Suppressor macrophage treated with lipopolysaccharide for 1 hour (primary cell): ENCODE results near the gene SLC6A17.

Experiments
- DNase-seq, 3 donors: peaks; one replicate each; pipeline ENCODE4 v3.0.0-alpha.2; 2020 to 2022

The SLC6A17 gene

DNA sequence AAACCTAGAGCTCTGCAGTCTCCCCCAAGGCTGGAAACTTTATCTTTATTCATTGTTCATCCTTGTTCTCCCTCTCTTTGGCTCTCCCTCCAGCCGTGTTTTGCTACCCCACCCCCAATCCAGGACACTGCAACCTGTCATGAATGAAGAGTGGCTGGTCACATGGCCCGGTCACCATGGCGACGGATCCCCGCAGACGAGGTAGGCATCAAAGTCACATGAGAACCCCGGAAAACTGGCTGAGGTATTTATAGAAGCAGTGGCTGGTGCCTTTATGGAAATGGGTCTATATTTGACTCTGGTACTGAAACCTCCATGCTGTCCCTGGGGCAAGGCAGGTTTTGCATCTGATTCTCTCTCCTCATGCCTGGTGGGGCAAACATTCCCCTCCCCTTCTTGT lies 13.4 kb upstream of the SLC6A17 start:
- no peak for DNase-seq

DNA sequence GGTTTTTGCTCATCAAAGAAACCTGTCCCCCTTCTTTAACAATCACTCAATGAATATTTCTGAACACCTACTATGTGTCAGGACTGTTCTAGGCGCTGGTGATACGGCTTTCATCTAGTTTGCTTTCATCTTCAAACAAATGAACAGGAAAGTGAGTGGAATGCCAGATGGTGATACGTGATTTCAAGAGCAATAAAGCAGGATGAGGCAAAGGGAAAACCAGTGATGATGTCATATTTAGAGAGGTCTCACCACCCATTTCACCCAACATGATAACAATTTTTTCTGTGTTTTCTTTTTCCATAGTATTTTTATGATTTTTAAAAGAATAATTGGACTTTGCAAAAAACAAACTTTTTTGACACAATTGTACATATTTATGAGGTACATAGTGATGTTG lies 11.3 kb upstream of the SLC6A17 start:
- no peak for DNase-seq

DNA sequence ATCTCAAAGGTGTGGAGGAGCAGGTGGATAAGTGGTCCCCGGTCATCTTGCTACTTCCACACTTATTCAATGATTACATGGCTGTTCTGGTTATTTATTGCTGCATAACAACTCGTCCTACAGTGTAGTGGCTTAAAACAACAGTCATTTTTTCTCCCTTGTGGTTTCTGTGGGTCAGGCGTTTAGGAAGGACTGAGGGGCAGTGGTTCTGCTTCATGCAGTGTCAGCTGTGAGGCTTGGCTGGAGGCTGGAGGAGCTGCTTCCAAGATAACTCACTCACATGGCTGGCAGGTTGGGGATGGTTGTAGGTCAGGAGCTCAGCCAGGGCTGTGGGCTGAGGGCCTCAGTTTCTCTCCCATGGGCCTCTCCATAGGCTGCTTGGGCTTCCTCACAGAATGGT lies 5.9 kb upstream of the SLC6A17 start:
- DNase-seq: no peak

DNA sequence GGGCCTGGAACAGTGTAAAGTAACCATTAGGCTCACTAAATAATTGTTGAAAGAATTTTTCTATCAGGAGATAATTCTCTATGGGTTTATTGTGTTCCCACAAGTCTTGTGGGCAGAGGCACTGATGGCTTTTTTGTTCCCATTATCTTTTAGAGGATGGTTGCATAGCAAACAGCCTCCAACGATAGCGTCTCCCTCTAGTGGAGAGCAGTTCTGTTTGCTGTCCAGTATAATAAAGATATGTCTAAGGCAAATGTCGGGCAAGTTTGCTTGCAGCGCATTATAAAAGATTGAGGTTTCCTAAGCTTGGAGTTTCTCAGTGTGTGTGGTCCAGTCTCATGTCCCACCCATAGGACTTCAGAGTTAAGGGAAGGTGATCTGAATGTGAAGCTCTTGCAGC lies 1.3 kb upstream of the SLC6A17 start:
- DNase-seq: peak in 2 of 3 donors; percentile 27 to 31

DNA sequence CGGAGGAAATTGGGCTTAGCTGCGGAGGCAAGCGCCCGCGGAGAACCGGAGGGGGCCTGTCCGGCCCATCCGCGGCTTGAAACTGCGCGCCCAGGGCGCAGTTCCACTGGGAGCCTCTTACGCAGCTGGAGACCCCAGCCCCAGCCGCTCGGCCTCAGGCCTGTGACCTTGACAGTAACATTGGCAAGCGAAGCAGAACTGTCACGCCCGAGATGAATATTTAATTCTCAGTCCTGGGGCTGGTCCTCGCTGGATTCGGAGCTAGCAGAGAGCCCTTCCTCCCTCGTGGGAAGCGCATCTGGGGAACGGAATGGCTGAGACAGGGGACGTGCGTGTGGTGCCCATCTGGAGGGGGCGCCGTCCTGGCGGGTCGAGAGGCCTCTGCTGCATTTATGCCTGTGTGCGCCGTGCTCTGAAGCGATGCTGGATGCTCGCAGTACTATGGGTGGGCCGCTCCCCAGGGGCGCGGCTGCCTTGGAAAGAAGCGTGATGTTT lies 928 bp downstream of the SLC6A17 start:
- DNase-seq: no peak

DNA sequence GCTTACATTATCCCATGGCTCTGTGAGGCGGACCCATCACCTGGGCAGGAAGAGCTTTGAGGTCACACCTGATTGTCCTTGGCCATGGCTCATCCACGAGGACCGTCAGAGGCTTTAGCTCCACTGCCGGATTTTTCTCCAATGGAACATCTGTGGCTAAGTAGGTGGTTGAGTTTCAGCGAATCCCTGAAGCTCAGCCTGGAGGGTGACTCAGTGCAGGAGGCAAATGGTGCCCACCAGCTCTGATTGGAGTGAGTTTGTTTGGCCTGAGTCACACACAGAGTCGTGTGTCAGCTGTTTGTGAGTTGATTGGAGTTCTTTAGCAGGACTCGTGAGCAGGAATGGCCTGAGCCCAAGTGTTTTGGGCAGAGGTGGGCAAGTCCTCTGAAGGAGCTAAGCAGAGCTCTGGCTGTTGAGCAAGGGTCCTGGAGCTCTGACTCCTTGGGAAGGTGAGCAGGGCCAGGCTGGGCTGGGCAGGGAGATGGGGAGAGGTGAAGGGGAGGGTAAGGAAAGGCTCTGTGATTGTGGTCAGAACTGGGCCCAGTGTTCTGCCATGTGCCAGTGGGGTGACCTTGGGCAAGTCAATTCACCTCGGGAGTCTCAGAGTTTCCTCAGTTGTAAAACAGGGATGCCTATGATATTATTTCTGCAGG lies 2.0 kb downstream of the SLC6A17 start:
- DNase-seq: peak in 2 of 3 donors; percentile 11 to 14

DNA sequence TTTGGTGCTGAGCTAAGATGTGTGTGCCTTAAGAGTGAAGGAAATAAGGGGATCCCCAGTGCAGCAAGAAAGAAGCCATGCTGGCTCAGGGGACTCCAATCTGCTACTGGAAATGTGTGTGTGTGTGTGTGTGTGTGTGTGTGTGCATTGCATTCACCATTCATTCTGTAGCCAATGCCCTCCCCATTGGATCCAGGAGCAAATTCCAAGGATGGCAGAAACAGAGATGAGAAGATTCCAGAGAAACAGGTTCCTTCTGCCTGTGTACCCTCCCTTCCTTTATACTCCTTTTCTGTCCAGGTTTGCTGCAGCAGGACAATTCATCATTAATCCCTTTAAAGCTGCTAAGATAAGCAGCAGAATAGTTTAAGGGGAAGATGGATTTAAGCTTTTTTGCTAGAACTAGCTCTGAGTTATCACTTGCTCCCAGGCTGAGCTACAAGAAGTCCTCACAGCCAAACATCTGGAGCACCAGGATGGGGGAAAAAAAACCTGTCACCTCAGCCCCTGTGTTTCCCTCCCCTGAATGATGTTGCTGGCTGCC lies 3.2 kb downstream of the SLC6A17 start:
- DNase-seq: no peak

DNA sequence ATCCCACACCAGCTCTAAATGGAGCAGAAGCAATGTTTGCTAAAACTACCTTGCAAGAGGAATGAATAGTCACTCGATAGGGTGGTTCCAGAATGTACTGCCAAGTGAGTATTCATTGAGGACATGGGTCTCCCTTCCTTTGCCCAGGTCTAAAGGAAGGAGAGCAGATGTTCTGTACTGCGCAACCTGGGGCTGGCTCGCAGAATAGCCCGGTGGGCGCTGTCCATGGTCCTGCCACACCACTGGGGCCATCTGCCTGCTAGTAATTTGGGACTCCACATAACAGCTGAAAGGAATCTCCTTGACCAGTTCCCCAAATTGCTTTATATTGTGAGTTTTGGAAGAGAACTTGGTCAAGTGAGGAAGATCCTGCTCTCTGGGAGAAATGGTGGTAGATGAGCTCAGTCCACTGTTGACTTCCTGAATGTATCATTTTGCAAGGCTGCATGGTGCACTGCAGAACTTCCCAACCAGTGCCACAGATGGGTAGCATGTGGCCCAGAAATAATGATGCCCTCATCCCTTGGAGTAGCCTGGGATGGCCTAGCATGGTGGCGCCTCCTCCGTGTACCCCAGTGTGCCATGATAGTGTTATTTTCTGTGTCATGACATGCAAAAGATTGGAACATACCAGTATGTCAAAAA lies 5.7 kb downstream of the SLC6A17 start:
- peak; percentile 55 to 84 (median 68) for DNase-seq

DNA sequence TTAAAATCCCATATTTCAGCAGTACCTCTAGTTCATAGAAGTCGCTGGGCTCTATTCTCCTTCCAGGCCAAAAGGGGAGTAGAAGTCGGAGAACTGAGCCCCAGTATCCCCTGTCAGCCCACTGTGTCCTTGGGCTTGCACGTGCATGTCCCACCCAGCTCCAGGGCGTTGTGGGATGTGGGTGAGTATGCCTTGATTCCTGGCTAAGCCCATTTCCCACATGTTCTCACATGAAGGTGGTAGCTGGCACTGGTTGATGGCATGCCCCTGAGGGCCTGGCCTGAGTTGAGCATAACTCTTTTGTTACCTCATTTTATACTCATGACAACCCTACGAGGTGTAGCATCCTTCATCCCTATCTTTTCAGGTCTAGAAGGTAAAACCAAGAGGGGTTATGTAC lies 8.0 kb downstream of the SLC6A17 start:
- DNase-seq: no peak

DNA sequence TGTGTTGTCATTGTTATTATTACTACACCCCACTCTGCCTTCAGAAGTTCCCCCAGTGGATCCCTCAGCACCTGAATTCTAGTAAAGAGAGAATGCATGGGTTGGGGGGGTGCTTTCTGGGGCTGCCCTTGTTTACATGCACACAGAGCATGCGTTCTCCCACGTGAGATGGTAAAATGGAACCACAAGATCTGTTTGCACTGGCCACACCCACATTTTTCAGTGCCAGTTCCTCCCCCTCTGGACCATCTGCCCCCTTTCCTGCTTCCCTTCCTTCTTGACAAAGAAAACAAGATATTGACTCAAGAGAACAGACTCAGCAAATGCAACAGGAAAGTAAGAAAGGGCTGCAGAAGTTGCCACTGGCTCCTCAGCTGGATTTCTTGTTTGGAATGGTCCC lies 8.9 kb downstream of the SLC6A17 start:
- no peak for DNase-seq

DNA sequence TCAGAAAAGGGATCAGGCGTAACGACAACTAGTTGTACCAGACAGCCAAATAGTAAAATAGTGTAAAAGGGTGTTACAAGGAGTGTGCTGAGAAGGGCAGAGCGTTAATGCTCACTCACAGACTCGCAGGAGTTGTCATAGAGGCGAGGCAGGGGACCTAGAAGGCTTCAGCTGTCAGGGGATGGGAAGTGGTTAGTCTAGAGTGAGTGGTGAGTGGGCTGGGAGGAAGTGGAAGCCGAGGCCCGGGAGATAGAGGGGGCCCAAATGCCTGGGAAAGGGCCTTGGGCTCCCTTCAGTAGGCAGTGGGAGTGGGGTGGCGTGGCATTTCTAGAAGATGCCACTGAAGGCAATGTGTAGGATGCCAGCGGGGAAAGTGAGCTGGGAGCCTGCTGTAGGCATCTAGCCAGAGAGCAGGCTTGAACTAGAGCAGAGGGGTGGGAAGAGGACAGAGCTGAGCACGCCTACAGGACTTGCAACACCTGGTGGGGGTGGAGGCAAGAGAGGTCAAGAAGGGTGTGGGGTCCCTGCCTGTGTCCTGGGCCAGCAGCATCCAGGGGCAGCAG lies 10.3 kb downstream of the SLC6A17 start:
- DNase-seq: peak in 2 of 3 donors; percentile 20 to 22

DNA sequence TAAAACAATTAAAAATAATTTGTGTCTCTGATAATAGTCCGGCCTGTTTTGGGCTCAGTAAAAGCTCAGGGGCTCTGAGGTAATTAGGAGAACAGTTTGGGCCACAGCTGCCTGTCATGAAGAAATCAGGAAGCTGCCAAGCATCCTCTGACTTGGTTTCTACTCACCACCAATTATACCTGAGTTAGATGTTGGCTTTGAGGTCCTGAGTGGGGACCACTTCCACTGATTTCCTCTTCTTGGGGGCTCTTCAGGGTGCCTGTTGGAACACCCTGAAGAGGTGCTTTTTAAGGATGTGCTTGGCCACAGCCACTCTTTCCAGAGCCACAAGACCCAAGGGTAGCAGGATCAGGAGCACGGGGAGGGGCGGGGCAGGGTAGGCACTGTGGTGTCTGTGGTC lies 10.9 kb downstream of the SLC6A17 start:
- DNase-seq: no peak

DNA sequence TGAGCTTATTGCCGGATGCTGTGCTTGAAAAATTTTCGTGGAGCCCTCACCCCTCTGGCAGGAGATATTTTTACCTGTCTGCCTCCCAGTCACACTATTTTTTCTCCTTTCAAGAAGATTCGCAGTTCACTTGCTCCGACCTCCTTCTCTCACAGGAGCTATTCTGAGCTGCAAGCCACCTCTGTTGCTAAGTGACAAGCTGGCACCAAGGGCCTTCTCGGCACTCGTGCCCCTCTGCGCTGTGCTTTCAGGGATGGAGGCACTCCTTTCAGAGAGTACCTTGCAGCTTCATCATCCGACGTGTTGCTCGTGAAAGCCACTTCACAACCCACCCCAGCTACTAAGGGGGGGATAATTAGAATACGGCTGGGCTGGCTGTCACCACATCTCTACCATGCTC lies 11.6 kb downstream of the SLC6A17 start:
- DNase-seq: no peak

DNA sequence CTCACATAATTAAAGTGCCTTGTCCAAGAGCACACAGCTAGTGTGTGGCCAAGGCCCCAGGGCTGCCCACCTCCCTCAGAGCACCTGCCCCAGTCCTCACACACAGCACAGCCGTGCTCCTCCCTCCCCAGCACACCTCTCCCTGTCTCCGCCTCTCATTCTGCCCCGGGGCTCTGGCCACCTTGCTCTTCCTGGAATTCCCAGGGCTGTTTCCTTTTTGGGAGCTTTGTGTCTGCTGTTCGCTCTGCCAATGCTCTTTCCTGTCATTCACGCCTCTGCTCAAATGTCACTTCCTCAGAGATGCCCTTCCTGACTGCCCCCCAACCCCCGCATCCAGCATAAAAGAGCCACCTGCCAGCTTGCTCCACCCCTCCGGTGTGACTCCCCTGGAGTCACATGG lies 13.3 kb downstream of the SLC6A17 start:
- DNase-seq: no peak

DNA sequence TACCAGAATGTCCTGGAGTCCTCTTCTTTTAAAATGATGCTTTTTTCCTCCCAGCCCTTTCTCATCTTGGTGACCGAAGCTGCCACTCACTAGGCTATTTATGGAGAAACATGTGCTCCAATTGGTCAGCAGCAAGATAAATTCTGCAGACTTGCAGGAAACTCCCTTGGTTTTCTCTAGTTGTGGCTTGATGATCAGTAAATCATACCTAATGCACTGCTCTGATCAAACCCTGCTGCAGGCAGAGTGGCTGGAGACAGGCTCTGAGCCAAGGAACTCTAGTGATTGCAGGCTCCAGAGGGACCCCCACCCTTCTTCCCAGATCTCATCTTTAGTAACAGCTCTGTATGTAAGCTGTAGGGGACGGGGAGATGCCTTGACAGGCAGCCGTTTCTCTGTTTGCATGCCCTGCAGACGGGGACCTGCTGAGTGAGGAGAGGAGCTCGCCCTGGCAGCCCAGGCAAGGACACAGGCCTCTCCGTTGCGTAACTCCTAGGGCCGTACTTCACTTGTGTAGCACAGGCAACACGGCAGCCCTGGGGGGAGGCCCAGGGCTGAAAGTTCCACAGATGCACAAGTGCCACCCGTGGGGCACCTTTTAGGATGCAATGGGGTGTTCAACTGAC lies 14.5 kb downstream of the SLC6A17 start:
- no peak for DNase-seq

DNA sequence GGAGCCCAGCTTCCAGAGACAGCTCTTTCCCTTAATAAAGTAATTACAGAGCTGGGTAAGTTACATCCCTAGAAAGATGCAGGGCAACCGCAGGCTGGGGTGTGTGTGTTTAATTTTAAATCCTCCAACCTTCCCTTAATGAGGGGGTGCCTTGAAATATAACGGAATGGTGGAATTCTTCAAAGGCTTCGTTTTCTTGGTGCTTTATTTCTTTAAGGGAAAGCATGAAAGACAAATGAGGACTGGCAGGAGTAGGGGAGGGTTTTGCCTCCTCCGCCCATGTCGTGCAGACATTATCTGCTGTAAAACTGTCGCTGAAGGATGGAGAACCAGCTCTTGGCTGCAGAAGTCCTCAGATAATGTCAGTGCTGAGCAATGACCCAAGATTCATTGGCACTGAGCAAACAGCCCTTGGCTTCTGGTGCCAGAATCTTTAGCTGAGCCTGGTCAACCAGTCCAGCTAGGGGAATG lies 15.5 kb downstream of the SLC6A17 start:
- DNase-seq: no peak

DNA sequence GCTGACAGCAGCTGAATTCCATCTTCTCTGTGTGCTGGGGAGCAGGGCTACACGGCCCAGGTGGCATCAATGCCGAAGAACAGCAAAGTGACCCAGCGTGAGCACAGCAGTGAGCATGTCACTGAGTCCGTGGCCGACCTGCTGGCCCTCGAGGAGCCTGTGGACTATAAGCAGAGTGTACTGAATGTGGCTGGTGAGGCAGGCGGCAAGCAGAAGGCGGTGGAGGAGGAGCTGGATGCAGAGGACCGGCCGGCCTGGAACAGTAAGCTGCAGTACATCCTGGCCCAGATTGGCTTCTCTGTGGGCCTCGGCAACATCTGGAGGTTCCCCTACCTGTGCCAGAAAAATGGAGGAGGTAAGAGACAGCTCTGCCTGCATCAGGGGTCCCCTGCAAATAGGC lies 16.6 kb downstream of the SLC6A17 start:
- DNase-seq: no peak

DNA sequence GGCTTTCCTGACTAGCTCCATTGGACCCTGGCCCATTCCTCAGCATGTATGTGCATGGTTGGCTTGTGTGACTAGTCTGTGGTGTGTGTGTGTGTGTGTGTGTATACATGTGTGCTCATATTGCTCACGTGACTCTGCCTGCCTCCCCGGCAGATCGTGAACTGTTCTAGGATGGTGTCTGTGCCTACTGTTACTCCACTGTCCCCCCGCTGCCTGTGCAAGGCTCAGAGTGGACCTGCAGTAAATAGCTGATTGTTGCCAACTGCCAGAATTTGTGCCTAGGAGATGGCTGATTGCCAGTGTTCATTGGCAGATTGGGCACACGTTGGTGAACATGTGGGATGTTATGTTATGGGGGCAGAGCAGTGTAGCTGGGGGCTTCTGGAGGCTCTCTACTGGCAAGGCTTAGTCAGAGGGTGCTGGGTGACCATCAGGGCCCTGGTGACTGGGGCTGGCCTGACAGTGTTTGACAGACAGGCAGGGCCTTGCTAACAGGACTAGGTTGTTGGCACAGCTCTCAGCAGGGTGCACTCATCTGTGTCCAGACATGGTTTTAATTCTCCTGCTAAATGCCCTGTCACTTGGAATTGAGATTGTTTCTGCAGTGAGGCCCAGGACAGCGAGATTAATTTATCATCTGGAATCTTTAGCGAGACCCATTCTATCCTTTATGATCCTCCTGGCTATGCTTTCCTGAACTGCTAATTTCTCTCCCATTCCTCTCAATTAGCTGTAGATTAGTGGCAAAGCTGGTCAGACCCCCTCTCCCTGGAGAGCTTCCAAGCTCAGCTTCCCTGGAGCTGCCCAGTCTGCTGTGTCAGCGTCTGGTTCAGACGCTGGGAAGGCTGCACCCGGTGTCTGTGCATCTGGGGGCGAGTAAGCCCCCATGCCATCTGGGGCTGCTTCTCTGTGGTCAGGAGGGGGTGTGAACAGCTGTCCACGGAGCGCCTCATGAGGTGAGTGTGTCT lies 20.8 kb downstream of the SLC6A17 start:
- DNase-seq: no peak

DNA sequence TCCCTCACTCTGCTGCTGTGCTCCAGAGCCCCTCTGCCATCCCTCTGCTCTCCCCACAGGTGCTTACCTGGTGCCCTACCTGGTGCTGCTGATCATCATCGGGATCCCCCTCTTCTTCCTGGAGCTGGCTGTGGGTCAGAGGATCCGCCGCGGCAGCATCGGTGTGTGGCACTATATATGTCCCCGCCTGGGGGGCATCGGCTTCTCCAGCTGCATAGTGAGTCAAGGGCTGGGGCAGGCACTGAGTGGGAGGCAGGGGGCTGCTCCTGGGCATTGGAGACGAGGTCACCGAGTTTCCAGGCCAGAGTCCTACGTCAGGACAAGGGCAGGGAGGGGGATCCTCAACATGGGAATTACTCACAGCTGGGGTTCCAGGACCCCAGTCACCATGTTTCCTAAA lies 21.7 kb downstream of the SLC6A17 start:
- DNase-seq: no peak

DNA sequence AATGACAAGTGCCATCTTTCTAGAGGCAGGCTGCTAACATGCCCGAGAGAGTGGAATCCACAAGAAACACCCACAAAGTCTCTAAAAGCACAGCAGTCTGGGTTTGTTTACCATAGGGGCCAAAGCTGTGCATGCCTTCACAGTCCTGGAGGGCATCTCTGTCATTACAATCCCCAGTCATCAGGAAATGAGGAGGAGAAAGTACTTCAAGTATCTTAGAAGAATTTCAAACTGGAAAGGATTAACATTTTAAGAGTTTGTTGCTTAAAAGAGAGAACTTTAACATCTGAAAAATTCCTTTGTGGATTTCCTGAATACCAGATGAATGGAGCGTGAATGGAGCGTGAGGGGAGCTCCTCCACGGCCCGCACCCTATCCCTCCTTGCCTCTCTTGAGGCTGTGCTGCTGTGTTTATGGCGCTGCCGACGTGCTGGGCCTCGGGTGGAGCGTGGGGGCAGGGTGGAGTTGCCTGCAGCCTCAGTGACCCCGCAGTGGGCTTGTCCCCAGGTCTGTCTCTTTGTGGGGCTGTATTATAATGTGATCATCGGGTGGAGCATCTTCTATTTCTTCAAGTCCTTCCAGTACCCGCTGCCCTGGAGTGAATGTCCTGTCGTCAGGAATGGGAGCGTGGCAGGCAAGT lies 23.3 kb downstream of the SLC6A17 start:
- DNase-seq: no peak

DNA sequence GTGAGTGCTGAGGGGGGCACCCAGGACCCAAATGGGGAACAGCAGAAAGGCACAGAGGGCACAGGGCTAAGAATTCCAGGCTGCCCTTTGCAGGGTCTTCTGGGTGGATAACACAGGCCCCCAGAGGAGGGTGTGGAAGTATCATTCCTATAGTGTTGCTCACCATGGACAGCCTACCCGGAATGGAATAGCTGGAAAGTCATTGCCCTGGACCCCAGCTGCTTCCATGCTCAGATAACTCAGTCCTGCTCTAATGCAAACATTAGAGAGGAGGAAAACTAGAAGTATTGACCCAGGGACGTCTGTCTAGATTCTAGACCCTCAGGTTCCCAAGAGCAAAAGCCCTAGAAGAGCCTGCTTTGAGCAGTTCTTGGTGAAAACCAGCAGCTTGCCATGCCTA lies 24.7 kb downstream of the SLC6A17 start:
- DNase-seq: no peak
